Neural progenitor cell (in vitro differentiated cells): ENCODE data around the gene LMO2. TPM values are rescaled to one million over a fixed set of nuclear protein-coding genes. Genes with fewer than 3 reads are reported as not detected.
"Not testable (repeated sequence)": the region's sequence is repeated elsewhere in the genome, so short reads cannot be mapped to it uniquely, and the experiment has no call there.

ENCODE experiments used
- DNase-seq: peaks from one replicate; pipeline ENCODE4 v3.0.0-alpha.2; 2016; ENCODE audit warnings: low spot score
- H2AFZ ChIP-seq: fragments of 200-600 bp; sonication (generic); replicated peaks from 2 replicates; pipeline ENCODE4 v1.6.1; 2016; ENCODE audit warnings: antibody characterized with exemption
- H3F3A ChIP-seq: fragments of 200-600 bp; sonication (generic); 2 replicates; pipeline ENCODE4 v1.6.1; 2016; ENCODE audit warnings: antibody characterized with exemption, low read depth
- H3K27ac ChIP-seq: fragments of 200-600 bp; sonication (generic); 2 replicates; pipeline ENCODE4 v1.5.1; 2016; ENCODE audit warnings: mild to moderate bottlenecking
- H3K27me3 ChIP-seq: fragments of 200-600 bp; sonication (generic); 2 replicates; pipeline ENCODE4 v1.6.1; 2016; ENCODE audit warnings: mild to moderate bottlenecking, moderate library complexity
- H3K36me3 ChIP-seq: fragments of 200-600 bp; sonication (generic); 2 replicates; pipeline ENCODE4 v1.5.1; 2016
- H3K4me1 ChIP-seq: fragments of 200-600 bp; sonication (generic); 2 replicates; pipeline ENCODE4 v1.6.1; 2016; ENCODE audit warnings: mixed run types
- H3K4me2 ChIP-seq: fragments of 200-600 bp; sonication (generic); 2 replicates; pipeline ENCODE4 v1.6.1; 2016
- H3K4me3 ChIP-seq: fragments of 200-600 bp; sonication (generic); 2 replicates; pipeline ENCODE4 v1.5.1; 2016
- H3K79me2 ChIP-seq: fragments of 200-600 bp; sonication (generic); 2 replicates; pipeline ENCODE4 v1.6.1; 2016; ENCODE audit warnings: low read depth
- H3K9ac ChIP-seq: fragments of 200-600 bp; sonication (generic); 2 replicates; pipeline ENCODE4 v1.6.1; 2016
- H3K9me3 ChIP-seq: fragments of 200-600 bp; sonication (generic); 2 replicates; pipeline ENCODE4 v1.5.1; 2016; ENCODE audit warnings: low read depth
- H4K20me1 ChIP-seq: fragments of 200-600 bp; sonication (generic); 2 replicates; pipeline ENCODE4 v1.6.1; 2016; ENCODE audit warnings: low read depth
- H3K27ac Mint-ChIP-seq: 3 replicates; pipeline ENCODE4 v1.8.0; 2021; ENCODE audit warnings: mixed read lengths
- H3K27me3 Mint-ChIP-seq: 2 replicates; pipeline ENCODE4 v1.8.0; 2022; ENCODE audit warnings: low read depth, mild to moderate bottlenecking, inconsistent platforms, moderate library complexity, mixed read lengths; ENCODE audit not compliant: insufficient read depth
- H3K36me3 Mint-ChIP-seq: 3 replicates; pipeline ENCODE4 v1.8.0; 2021; ENCODE audit warnings: mixed read lengths
- H3K4me1 Mint-ChIP-seq: 3 replicates; pipeline ENCODE4 v1.8.0; 2021; ENCODE audit warnings: mixed read lengths
- H3K4me3 Mint-ChIP-seq: 3 replicates; pipeline ENCODE4 v1.8.0; 2021; ENCODE audit warnings: mild to moderate bottlenecking, moderate library complexity, mixed read lengths
- H3K9me3 Mint-ChIP-seq: 3 replicates; pipeline ENCODE4 v1.8.0; 2020; ENCODE audit warnings: mixed read lengths
- CTCF ChIP-seq: fragments of 200-600 bp; sonication (generic); IDR thresholded peaks from 2 replicates; pipeline ENCODE4 v1.5.1; 2017; ENCODE audit warnings: antibody characterized with exemption, mild to moderate bottlenecking
- EZH2 ChIP-seq: fragments of 200-600 bp; sonication (generic); IDR thresholded peaks from 2 replicates; pipeline ENCODE4 v1.6.1; 2017; ENCODE audit warnings: antibody characterized with exemption, mild to moderate bottlenecking, moderate library complexity
- EZH2phosphoT487 ChIP-seq: fragments of 200-600 bp; sonication (generic); IDR thresholded peaks from 2 replicates; pipeline ENCODE4 v1.6.1; 2017; ENCODE audit warnings: antibody characterized with exemption
- total RNA-seq: library from RNA; depleted of rRNA; stranded (reverse); fragments of >200 nt; gene quantifications from 2 replicates; pipeline ENCODE4 v1.2.3, GENCODE V29; 2015; ENCODE audit warnings: low replicate concordance

Gene LMO2
- total RNA-seq, 1 donor from 2014 or later, result 0.92 TPM

DNA sequence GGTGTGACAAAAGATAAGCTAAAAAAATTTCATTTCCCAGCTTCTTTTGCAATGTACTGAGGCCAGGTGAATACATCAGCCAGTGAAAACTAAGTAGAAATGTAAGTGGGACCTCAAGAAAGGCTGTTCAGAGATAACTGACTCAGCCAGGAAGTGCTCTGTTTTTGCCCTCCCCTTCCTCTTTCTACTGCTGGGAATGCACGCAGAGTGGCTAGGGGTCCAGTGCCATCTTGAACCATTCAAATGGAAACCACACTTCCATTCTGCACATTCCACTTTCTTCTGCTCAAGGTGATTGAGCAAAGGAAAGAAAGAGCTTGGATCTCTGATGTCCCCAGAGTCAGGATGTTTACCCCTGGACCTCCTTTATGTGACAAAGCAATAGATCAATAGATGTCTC is 27.8 kb upstream of the LMO2 start:
- TF ChIP-seq EZH2phosphoT487 (no peak), EZH2 (no peak), CTCF (no peak)
- Histone ChIP-seq H2AFZ (no peak overlapping the region), H3K4me2 (no peak overlapping the region), H3K27me3 (no peaks in the 10 kb centered on the region), H3K79me2 (no peaks in the 10 kb centered on the region), H3K9ac (no peak overlapping the region), H3K27ac (no peak overlapping the region), H3F3A (no peaks in the 10 kb centered on the region), H3K4me1 (no peaks in the 10 kb centered on the region), H3K36me3 (no peaks in the 10 kb centered on the region), H3K4me3 (no peak overlapping the region), H4K20me1 (no peaks in the 10 kb centered on the region), H3K9me3 (no peaks in the 10 kb centered on the region)
- Mint-ChIP-seq H3K36me3 (no peaks in the 10 kb centered on the region), H3K27ac (no peak overlapping the region), H3K4me1 (no peaks in the 10 kb centered on the region), H3K27me3 (peaks cover 12% of the 10 kb centered on the region), H3K4me3 (no peak overlapping the region), H3K9me3 (no peaks in the 10 kb centered on the region)
- no peak for DNase-seq

GRCh38 chr11:33917402-33917801 is 25.5 kb upstream of the LMO2 start:
- not testable (repeated sequence) for H3K27ac Mint-ChIP-seq, H3K9me3 ChIP-seq, H3K9me3 Mint-ChIP-seq, H3K4me1 ChIP-seq, H3K36me3 Mint-ChIP-seq, H4K20me1 ChIP-seq, H2AFZ ChIP-seq, H3K27ac ChIP-seq, DNase-seq, H3K4me2 ChIP-seq, H3K4me3 ChIP-seq, H3F3A ChIP-seq, H3K36me3 ChIP-seq, H3K79me2 ChIP-seq, H3K4me1 Mint-ChIP-seq, H3K27me3 ChIP-seq, H3K4me3 Mint-ChIP-seq, H3K9ac ChIP-seq
- peaks cover 14% of the 10 kb centered on the region for H3K27me3 Mint-ChIP-seq

DNA sequence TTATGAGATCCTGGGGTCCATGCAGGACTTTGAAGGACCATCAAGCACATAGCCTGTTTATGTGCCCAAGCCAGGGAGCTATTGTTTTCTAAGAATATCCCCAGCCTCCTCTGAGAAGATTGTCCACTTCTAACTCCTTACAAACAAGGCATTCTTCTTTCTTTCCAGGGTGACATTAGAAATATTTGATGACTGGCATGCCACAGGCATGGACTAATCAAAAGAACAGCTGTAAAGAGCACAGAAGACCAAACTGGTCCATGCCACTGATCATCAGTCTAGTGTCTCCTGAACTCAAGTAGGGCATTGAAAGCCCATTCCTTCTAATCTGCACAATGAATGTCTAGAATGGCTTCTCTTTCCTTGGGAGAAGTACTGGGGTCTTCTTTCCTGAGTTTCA is 24.9 kb upstream of the LMO2 start:
- H3K27ac Mint-ChIP-seq, result no peak overlapping the region
- no peaks in the 10 kb centered on the region for H4K20me1 ChIP-seq
- H3K4me2 ChIP-seq, result no peak overlapping the region
- H3K27ac ChIP-seq, result no peak overlapping the region
- H3K36me3 ChIP-seq, result no peaks in the 10 kb centered on the region
- no peaks in the 10 kb centered on the region for H3K9me3 ChIP-seq
- H3K36me3 Mint-ChIP-seq, result no peaks in the 10 kb centered on the region
- H3K9ac ChIP-seq, result no peak overlapping the region
- peaks cover 14% of the 10 kb centered on the region for H3K27me3 Mint-ChIP-seq
- H2AFZ ChIP-seq, result no peak overlapping the region
- TF ChIP-seq CTCF (no peak), EZH2 (no peak), EZH2phosphoT487 (no peak)
- H3F3A ChIP-seq, result peaks cover 14% of the 10 kb centered on the region
- no peak overlapping the region for H3K4me3 ChIP-seq
- peaks cover 9% of the 10 kb centered on the region for H3K9me3 Mint-ChIP-seq
- no peaks in the 10 kb centered on the region for H3K27me3 ChIP-seq
- no peak for DNase-seq
- no peaks in the 10 kb centered on the region for H3K79me2 ChIP-seq
- H3K4me1 ChIP-seq, result peaks cover 7% of the 10 kb centered on the region
- H3K4me1 Mint-ChIP-seq, result peaks cover 9% of the 10 kb centered on the region
- no peak overlapping the region for H3K4me3 Mint-ChIP-seq

- H4K20me1 ChIP-seq, result no peaks in the 10 kb centered on the region
- no peak overlapping the region for H2AFZ ChIP-seq
- no peaks in the 10 kb centered on the region for H3K79me2 ChIP-seq
- H3K4me3 ChIP-seq, result no peak overlapping the region
- peaks cover 13% of the 10 kb centered on the region for H3K4me1 ChIP-seq
- H3K9ac ChIP-seq, result no peak overlapping the region
- H3K4me2 ChIP-seq, result no peak overlapping the region
- no peaks in the 10 kb centered on the region for H3K36me3 Mint-ChIP-seq
- no peak overlapping the region for H3K4me3 Mint-ChIP-seq
- no peak overlapping the region for H3K27ac ChIP-seq
- peaks cover 15% of the 10 kb centered on the region for H3K4me1 Mint-ChIP-seq
- no peak overlapping the region for H3K27ac Mint-ChIP-seq
- TF ChIP-seq CTCF (no peak), EZH2 (no peak), EZH2phosphoT487 (no peak)
- H3K9me3 ChIP-seq, result no peaks in the 10 kb centered on the region
- H3F3A ChIP-seq, result peaks cover 20% of the 10 kb centered on the region
- H3K36me3 ChIP-seq, result no peaks in the 10 kb centered on the region
- peaks cover 9% of the 10 kb centered on the region for H3K9me3 Mint-ChIP-seq
- no peaks in the 10 kb centered on the region for H3K27me3 ChIP-seq
- H3K27me3 Mint-ChIP-seq, result peaks cover 13% of the 10 kb centered on the region
- no peak for DNase-seq
Observed at GRCh38 chr11:33915526-33915925, 23.6 kb upstream of the LMO2 start.
